GM19452 (cell line): ENCODE measurements around the gene SRGAP2C.
"Not testable (repeated sequence)": the region's sequence is repeated elsewhere in the genome, so short reads cannot be mapped to it uniquely, and the experiment has no call there.

ENCODE experiments used
- ATAC-seq: cut with Tn5 transposase; IDR thresholded peaks from one replicate; pipeline ENCODE4 v1.9.1; 2021; ENCODE audit not compliant: unreplicated experiment

Gene SRGAP2C

DNA sequence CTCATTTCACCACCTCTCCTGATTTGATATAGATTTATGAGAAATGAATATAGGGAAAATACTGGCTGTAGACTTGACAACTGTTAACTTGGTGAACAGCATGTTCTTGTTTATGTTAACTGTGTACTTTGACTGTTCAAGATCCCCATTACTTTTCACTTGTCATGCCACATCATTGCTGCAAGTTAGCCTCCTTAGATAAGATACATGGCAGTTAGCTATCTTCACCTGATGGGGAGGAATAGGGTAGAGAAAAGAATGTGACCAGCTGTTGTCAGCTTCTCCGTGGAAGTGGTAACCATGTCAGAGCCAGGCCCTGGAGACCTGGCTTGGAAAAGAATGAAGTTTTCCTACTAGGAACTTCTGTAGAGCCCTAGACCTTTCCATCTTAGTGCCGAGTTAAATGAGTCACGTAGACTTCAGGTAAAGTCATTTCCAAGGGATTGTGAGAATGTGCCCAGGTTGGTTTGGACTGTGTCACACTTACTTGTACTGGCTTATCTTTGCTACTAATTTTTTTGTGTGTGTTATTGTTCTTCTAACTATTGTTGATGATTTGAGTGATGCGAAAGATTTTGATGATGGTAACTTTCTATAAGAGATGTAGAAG is 41.6 kb downstream of the SRGAP2C start:
- ATAC-seq, result not testable (repeated sequence)

DNA sequence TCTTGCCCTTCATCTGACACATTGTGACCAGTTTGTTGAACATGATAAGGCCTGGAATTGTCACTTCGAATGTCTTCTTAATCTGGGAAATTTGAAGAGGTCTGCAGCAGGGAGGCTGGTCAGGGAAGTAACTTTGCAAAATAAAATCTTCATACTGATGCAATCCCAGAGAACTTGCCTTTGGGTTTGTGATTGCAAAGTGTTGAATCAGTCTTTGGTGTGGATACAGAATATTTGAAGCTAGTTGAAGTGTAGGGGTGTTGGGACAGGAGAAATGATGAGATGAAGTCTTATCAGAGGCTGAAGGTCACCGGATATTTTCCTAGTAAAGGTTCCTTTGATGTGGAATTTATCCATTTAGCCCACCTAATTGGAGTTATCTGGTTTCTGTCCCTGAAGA is 42.1 kb downstream of the SRGAP2C start:
- ATAC-seq, result not testable (repeated sequence)

DNA sequence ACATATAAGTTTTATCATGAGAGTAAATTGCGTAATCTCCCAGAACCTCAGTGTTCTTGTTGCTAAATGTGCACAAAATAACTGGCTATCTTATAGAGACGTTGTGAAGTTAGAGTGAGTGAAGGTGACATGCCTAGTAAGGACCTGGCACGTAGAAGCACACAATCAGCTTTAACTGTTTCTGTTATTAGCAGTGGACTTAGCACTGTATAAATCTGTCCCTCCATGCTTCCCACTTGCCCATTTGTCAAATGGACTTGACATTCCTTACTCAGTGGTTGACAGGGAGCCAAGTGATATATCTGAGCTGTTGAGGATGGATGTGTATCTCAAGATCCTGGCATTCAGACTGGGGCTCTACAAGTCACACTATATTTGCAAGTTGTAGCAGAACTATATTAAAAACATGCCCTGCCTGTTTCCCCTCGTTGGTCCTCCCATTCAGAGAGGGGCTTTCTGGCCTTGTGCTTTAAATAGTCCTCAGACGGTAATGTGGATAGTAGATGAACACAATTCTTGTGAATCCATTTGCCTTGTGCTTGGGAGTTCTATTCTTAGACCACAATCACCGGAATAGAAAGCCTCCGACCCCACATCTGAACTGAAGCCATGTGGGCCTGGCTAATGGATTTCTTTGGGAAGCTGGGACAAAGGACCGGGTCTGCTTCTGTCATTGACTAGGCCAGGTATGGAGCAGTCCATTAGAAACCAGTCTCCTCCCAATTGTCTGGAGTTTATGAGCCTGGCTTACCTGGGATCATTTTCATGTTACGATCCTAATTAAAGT is 43.0 kb downstream of the SRGAP2C start:
- ATAC-seq, result not testable (repeated sequence)

DNA sequence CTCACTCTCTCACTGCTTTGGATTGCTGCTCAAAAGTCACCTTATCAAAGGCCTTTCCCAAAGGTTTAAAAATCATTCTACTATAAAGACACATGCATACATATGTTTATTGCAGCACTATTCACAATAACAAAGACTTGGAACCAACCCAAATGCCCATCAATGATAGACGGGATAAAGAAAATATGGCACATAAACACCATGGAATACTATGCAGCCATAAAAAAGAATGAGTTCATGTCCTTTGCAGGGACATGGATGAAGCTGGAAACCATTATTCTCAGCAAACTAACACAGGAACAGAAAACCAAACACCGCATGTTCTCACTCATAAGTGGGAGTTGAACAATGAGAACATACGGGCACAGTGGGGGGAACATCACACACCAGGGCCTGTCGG is 45.9 kb downstream of the SRGAP2C start:
- ATAC-seq, result not testable (repeated sequence)

DNA sequence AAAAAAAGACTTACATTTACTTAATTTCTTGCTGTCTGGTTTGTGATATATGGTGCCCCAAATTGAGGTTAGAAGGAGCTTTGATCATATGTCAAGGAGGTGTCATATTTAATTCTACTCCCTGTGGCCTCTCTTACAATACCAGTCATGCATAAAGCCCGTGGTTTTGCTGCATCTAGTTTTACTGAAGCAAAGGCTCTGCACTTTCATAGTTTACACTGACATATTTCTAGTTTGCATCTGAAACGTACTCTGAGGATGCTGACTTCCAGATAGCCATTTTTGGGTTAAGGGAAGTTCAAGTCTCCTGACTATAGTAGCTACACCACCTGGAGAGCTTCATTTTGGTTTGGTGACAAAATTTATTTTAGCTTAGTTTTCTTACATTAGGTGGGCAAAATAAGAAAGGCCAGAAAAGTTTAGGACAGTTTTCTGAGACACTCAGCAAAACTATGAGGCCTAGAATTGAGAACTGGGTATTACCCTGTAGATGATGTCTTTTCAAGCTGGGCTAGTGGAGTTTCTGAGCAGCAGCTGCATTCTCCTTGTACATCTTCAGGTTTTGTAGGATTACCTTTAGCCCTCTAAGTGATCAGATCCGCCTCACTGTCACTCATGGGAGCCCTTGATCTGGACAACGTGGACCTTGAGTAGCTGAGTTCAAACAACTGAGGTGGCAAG is 47.8 kb downstream of the SRGAP2C start:
- not testable (repeated sequence) for ATAC-seq

DNA sequence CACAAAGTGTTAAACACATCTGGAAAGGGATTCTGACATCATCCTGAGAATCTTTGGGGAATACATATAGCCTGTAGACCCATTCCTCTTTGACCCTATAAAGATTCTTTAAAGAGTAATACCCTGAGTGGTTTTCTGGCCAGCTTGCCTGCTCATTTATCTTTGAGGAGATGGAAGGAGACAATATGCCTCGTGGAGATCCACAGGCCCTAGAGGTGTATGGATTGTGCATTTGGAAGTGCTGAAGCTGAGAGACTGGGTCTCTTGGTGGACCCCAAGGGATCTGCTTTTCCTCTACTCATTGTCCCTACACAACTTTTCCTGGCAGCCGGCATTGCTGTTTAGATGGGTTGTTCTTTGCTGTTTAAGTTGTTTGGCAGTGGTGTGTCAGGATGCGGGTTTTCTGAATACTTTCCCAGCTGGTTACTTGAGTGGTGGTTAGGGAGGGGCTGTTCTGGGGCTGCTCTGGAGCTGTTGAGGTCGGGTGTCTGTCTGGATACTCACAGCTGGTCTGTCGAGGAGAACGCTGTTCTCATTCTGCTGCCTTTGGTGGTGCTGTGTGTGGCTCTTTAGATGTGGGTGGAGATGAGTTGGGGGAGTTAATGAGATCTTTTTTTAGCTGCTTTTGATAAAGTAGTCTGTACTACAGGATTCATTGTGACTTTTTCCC is 49.5 kb downstream of the SRGAP2C start:
- not testable (repeated sequence) for ATAC-seq

DNA sequence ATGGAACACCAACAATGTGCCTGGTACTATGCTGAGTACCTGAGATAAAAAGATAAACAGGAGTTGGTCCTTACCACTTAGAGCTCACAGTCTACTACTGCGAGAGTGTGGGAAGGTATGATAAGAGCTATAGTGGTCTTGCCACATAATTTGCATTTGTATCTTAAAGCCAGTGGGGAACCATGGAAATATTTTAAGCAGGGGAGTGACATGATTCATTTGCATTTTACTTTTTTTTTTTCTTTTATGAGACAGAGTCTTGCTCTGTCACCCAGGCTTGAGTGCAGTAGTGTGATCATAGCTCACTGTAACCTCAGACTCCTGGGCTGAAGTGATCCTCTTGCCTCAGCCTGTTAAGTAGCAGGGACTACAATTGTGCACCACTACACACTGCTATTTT is 53.6 kb downstream of the SRGAP2C start:
- ATAC-seq, result peak; percentile 94

GRCh38 chr1:121243913-121244312 is 59.1 kb downstream of the SRGAP2C start:
- not testable (repeated sequence) for ATAC-seq

DNA sequence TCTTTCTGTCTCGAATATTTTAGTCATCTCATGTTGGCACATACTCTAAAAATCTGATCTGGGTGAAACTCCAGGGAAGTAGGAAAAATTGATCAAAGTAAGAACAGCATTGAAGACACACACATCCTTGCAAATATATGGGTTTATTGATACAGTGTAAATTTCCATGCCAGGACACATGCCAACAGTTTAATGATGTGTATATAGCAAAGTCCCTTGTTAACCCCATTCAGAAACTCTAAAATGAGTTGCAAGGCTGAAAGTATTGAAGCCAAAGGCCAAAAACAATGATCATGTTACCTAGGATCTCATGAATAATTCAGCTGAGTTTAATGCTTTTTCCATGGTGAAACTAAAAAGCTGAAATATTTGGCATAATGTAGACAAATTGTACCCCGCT is 61.6 kb downstream of the SRGAP2C start:
- ATAC-seq, result not testable (repeated sequence)

DNA sequence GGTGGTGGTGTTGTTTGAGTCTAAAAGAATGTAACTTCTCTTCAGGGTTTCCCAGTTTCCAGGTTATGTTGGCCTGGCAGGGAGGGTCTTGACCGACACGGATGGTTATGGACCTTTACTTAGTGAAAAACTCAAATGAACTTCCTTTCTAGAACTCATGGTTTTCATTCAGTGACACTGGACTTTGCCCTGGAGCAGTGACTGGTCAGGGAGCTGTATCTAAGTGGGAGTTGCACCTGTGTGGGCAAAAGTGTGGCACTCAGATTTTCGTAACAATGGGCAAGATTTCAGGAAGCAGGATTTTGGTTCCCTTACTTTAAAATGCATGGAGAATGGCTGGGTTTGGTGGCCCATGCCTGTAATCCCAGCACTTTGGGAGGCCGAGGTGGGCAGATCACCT is 67.9 kb downstream of the SRGAP2C start:
- ATAC-seq, result not testable (repeated sequence)

- ATAC-seq, result not testable (repeated sequence)
Observed at GRCh38 chr1:121254618-121255017, 69.8 kb downstream of the SRGAP2C start.

DNA sequence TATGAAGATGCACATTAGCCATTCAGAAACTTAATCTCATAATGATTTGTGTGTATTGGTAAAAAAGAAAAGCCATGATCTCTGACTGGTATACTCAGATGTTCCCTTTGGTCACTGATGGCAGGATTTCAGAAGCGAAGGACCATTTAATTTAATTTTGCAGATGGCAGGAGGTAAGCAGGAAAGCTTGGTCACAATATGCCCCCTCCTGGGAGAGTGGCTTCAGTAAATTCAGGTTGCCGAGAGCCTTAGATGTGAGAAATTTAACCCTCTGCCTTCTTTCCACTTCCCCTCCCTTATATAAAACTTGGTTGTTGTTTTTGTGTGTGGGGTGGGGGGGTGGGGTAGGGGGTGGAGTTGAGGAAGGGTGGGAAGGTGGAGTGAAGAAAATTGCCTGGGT is 72.9 kb downstream of the SRGAP2C start:
- ATAC-seq, result not testable (repeated sequence)

- not testable (repeated sequence) for ATAC-seq
Observed at GRCh38 chr1:121258134-121258533, 73.4 kb downstream of the SRGAP2C start.

- ATAC-seq, result not testable (repeated sequence)
Observed at GRCh38 chr1:121260205-121260604, 75.4 kb downstream of the SRGAP2C start.

- ATAC-seq, result not testable (repeated sequence)
Observed at GRCh38 chr1:121262163-121262562, 77.4 kb downstream of the SRGAP2C start.

GRCh38 chr1:121263789-121264244 is 79.0 kb downstream of the SRGAP2C start:
- ATAC-seq, result peak; percentile 89

DNA sequence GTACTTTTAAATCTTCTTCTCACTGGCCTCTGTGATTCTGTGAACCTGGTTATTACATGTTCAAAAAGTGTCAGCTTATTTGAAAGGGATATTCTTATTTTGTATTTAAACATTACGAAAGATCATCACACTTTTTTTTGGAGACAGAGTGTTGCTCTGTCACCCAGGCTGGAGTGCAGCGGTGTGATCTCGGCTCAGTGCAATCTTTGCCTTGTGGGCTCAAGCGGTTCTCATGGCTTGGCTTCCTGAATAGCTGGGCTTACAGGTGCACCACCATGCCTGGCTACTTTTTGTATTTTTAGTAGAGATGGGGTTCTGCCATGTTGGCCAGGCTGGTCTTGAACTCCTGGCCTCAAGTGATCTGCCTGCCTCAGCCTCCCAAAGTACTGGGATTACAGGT is 82.3 kb downstream of the SRGAP2C start:
- ATAC-seq, result not testable (repeated sequence)

- not testable (repeated sequence) for ATAC-seq
Observed at GRCh38 chr1:121269309-121269708, 84.5 kb downstream of the SRGAP2C start.

DNA sequence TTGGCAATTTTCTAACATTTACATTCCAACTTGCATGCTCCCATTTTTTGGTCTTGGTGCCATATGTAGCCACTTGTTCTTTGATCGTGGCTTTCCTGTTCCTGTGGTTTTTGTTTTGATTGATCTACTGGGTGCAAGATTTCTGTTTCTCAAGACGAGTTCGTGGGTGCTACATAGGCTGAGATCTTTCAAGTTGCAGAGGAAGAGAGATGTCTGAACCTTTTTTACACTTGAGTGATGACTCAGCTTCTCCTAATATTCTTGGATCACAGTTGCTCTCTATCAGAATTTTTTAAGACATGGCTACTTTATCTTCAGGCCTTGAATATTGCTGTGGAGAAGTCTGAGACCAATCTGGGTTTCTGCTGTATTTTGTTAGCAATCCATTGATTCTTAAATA is 85.2 kb downstream of the SRGAP2C start:
- not testable (repeated sequence) for ATAC-seq

GRCh38 chr1:121271143-121271715 is 86.5 kb downstream of the SRGAP2C start:
- ATAC-seq, result peak; percentile 48

DNA sequence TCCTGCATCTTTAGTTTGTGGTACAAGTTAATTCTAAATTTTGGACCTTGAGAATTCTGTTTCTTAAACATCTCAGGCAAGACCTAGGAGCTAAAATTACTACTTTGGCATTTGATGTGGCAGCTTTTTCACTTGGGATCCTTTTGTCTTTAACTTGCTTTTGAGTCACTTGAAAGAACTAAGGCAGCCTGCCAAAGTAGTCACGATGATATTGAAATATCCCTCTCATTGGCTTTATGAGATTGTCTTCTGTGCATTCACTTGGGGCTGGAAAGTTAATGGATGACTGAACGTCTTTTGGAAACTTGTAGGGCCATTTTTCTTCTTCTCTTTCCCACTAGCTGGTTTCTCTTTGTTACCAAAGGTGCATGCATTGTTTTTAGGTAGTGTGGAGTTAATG is 90.7 kb downstream of the SRGAP2C start:
- ATAC-seq, result not testable (repeated sequence)
